GM18502 (cell line): ENCODE data around the gene DENND1A.
"Not testable (repeated sequence)": the region's sequence is repeated elsewhere in the genome, so short reads cannot be mapped to it uniquely, and the experiment has no call there.

Experiments
- ATAC-seq: cut with Tn5 transposase; IDR thresholded peaks from one replicate; pipeline ENCODE4 v1.9.1; 2021; ENCODE audit warnings: mild to moderate bottlenecking; ENCODE audit not compliant: unreplicated experiment, poor library complexity

DENND1A gene

GRCh38 chr9:123929870-123930831, at the start of gene DENND1A:
DENND1A (minus strand) TSS chr9:123930126; CDS start chr9:123929905, 221 bp downstream.
- peak; percentile 87 for ATAC-seq

GRCh38 chr9:123978981-123979380, 49.1 kb upstream of the DENND1A start:
- ATAC-seq: no peak

GRCh38 chr9:123976579-123976978, 46.7 kb upstream of the DENND1A start:
- ATAC-seq: not testable (repeated sequence)

GRCh38 chr9:123975871-123976270, 45.9 kb upstream of the DENND1A start:
- no peak for ATAC-seq

- ATAC-seq: no peak
Measured at GRCh38 chr9:123974471-123974870, 44.5 kb upstream of the DENND1A start.

GRCh38 chr9:123973590-123974223, 43.8 kb upstream of the DENND1A start:
- ATAC-seq: no peak

GRCh38 chr9:123972618-123973017, 42.7 kb upstream of the DENND1A start:
- ATAC-seq: no peak

- ATAC-seq: no peak
Measured at GRCh38 chr9:123967323-123967722, 37.4 kb upstream of the DENND1A start.

GRCh38 chr9:123965801-123966686, 36.1 kb upstream of the DENND1A start:
- no peak for ATAC-seq

- no peak for ATAC-seq
Measured at GRCh38 chr9:123964761-123965160, 34.8 kb upstream of the DENND1A start.

- ATAC-seq: no peak
Measured at GRCh38 chr9:123960965-123961364, 31.0 kb upstream of the DENND1A start.

- no peak for ATAC-seq
Measured at GRCh38 chr9:123960366-123960765, 30.4 kb upstream of the DENND1A start.

- no peak for ATAC-seq
Measured at GRCh38 chr9:123959787-123960186, 29.9 kb upstream of the DENND1A start.

GRCh38 chr9:123957731-123958130, 27.8 kb upstream of the DENND1A start:
- no peak for ATAC-seq

- ATAC-seq: no peak
Measured at GRCh38 chr9:123957168-123957721, 27.3 kb upstream of the DENND1A start.

GRCh38 chr9:123955637-123956036, 25.7 kb upstream of the DENND1A start:
- ATAC-seq: no peak

- no peak for ATAC-seq
Measured at GRCh38 chr9:123954518-123955280, 24.8 kb upstream of the DENND1A start.

GRCh38 chr9:123952641-123953495, 22.9 kb upstream of the DENND1A start:
- no peak for ATAC-seq

- no peak for ATAC-seq
Measured at GRCh38 chr9:123948286-123948685, 18.4 kb upstream of the DENND1A start.
